NCI-H1092 (cell line): ENCODE measurements around the gene POLR2J.
"Not testable (repeated sequence)": the region's sequence is repeated elsewhere in the genome, so short reads cannot be mapped to it uniquely, and the experiment has no call there.

Experiments used
- DNase-seq: peaks from one replicate; lab custom pipeline; 2025; lab: John Stamatoyannopoulos, UW

The POLR2J gene

DNA sequence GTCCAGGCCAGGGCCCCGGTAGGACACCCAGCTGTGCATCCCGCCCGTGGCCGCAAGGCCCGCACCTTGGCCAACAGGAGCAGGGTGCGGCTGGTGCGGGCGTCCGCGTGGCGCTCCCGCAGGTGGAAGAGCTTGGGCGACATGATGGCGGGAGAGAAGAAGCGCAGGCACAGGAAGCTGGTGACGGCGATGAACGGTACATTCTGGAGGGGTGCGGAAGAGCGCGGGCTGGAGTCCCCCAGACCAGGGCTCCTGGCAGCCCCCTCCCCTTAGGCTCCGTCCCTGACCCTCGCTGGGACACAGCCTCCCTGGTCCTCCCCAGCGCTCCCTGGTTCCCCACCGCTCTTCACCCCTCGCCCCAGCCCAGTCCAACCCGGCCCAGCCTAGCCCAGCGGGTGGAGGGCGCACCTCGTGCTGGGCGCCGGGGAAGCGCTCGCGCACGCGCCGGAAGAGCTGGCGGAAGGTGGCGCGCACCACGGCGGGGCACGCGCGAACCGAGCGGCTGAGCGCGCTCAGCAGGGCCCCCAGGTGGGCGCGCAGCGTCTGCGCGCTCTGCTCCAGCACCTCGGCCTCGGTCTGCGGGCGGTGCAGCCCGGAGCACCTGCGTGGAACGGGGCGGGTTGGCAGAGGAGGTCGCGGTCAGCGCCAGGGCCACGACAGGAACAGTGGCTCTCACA, 15.9 kb upstream of the POLR2J start:
- not testable (repeated sequence) for DNase-seq

- DNase-seq = not testable (repeated sequence)
Observed at GRCh38 chr7:102494026-102494425, 15.3 kb upstream of the POLR2J start.

- DNase-seq = not testable (repeated sequence)
Observed at GRCh38 chr7:102493220-102493935, 14.7 kb upstream of the POLR2J start.

GRCh38 chr7:102490529-102491075, 11.9 kb upstream of the POLR2J start:
- DNase-seq = not testable (repeated sequence)

- DNase-seq = not testable (repeated sequence)
Observed at GRCh38 chr7:102484317-102484716, 5.6 kb upstream of the POLR2J start.

DNA sequence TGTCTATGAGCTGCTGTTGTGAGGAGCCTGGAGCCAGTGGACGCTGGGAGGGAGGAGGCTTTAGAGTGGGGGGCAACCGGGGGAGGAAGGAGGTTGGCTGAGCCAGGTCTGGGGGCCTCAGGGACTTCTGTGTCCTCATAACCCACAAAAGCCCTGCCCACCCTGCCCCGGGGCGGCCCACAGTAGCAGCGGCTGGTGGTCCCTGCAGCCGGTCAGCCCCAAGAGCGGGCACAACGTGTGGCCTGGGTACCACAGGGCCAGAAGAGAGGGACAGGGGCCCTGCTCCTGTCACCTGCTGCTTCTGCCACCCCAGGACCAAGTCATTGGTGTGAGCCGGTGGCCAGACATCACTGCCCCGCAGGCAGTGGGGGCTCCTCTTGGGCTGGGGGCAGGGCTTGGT, 3.2 kb upstream of the POLR2J start:
- not testable (repeated sequence) for DNase-seq

DNA sequence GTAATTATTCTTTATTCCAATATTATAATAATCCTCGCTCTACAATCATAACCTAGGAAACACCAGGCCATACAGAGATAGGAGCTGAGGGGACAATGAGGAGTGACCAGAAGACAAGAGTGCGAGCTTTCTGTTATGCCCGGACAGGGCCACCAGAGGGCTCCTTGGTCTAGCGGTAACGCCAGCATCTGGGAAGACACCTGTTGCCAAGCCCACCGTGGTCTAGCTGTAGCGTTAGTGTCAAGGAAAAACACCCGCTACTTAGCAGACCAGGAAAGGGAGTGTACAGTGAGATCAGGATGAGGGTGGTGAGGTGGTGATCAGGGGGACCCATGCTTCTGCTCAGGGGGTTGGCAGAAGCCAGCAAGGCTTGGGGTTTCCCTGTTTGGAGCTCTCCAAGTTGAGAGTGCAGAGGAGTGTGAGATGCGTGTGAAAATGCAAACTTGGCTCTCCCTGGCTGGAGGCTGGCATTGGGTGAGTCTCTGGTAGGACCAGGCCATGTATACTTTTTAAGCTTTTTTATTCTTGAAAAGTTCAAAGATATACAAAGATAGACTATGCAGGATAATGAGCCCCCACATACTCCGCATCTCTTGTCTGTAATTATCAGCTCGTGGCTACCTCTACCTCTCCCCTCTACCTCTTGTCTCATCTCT, 1.4 kb upstream of the POLR2J start:
- DNase-seq = not testable (repeated sequence)

GRCh38 chr7:102479209-102479584, 475 bp upstream of the POLR2J start:
- not testable (repeated sequence) for DNase-seq

- DNase-seq = not testable (repeated sequence)
Observed at GRCh38 chr7:102474736-102475435, 3.8 kb downstream of the POLR2J start.

DNA sequence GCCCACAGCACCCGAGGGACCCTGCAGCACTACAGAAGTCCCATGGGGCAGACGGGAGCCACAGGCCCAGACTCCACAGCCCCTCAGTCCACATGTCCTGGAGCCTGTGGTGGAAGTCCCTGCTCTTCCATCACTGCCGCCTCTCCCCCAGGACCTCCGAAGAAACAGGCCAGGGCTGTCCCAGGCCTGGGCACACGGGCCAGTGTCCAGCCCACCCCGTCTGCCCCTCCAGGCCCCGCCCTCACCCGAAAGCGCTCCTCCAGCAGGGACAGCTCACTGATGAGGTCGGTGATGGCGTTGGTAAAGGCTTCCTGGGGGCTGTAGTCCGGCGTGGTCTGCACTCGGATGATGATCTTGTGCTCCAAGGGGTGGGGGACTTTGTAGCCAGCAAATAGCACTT, 4.6 kb downstream of the POLR2J start:
- not testable (repeated sequence) for DNase-seq

DNA sequence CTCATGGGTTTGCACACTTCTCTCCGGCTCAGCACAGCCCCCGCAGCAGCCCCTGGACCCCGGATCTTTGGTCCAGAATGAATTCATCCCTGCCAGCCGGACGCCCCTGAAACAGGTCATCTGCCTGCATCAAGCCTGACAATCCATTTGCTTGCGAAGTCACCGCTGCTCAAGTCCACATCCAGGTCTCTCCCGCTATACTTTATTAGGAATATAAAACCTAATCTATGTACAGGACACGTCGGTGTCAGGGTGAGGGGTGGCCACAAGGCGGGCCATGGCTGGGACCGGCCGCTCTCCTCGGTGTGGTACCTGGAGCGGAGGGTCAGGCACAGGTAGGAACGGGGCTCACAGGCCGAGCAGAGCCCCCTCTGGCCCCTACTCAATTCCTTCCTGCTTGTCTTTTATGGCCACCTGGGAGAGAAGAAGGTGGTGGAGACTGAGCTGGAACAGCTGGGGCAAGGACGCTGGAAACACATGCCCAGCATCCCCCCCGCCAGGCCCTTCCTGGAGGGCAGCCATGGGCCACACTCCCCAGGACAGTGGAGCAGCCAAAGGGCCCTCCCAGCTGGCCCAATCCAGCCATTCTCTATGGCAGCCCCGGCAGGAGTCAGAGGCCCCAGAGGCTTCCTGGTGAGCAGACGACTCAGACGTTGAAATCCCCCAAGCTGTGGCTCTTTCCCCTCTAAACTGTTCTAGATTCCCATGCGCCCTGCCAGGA, 5.3 kb downstream of the POLR2J start:
- no peak for DNase-seq

GRCh38 chr7:102472126-102473041, 6.3 kb downstream of the POLR2J start:
- no peak for DNase-seq

- no peak for DNase-seq
Observed at GRCh38 chr7:102471791-102472125, 7.0 kb downstream of the POLR2J start.

DNA sequence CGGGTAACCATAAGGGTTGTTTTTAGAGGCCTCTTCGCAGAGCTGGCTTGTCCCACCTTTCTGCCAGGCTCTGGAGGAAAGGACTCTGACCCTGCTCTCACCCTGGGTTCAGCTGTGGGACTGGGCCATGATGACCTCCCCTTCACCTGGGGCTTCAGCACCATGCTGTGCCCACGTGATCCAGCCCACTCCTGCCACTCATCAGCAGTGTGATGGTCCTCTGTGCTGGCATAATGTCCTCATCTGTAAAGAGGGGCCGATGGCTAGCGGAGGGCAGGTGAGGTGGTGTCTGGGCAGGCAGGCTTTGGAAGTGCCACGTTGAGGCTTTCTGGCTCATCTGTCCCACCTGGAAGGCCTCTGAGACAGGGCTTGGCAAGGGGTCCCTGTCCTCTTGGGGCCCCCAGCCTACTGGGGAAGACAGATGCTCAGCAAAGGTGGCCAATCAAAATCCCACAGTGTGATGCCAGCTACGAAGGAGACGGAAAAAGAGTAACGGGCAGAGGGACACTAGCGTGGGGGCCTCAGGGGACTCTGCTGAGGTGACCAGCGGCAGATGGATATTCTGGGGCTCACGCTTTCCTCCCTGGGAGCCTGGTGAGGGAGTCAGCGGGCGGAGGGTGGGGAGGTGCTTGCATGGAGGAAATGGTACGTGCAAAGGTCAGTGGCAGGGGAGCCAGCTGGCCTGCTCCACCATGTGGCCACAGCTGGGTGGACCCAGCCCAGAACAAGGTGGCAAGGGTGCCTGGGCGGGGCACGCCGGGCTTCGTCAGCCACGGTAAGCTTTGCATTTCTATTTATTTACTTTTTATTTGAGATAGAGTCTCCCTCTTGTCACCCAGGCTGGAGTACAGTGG, 8.5 kb downstream of the POLR2J start:
- DNase-seq = no peak

DNA sequence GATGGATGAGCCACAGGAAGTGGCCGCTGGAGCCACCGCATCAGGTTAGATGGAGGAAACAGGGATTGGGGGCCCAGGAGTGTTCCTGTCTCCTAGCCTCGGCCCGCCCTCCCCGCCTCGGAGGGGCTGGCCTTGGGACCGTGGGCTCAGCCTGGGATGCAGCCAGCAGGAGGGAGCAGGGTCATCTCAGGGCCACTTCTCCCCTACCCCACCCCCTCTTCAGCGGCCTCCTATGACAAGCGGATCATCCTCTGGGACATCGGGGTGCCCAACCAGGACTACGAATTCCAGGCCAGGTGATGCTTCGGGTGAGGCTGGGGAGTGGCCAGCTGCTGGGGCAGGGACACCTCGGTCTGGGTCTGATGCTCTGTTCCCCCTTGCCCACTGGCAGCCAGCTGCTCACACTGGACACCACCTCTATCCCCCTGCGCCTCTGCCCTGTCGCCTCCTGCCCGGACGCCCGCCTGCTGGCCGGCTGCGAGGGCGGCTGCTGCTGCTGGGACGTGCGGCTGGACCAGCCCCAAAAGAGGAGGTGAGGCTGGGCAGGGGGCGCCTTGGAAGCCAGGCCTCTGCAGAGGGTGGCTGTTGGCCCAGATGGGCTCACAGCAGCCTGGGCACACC, 9.3 kb downstream of the POLR2J start:
- DNase-seq = no peak

DNA sequence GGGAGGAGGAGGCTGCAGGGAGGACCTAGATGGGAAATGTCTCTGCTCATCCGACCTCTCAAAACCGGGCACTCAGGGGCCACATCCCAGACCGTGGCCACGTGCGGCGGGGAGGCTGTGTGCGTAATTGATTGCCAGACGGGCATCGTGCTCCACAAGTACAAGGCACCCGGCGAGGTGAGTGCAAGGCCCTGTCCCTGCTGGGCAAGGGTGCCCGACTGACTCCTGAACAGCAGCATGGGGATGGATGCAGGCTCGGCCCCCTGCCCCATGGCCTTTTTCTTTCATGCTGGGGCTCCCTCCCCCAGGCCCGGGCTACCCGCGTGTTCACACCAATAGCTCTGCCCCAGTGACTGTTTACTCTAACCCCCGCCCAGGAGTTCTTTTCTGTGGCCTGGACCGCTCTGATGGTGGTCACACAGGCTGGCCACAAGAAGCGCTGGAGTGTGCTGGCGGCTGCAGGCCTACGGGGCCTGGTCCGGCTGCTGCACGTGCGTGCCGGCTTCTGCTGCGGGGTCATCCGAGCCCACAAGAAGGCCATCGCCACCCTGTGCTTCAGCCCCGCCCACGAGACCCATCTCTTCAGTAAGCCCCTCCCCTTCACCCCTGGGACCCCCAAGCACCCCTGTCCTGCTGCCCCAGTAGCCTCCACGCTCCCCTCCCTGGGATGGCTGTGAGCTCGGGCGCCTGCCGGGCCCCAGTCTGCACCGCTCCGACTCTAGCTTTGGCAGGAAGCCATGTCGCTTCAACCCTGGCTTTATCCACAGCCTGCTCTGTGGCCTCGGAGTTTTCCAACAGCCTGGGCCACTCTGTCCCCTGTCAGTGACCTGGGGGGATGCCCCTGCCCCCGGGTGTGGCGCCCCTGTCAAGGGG, 10.0 kb downstream of the POLR2J start:
- DNase-seq = no peak

- DNase-seq = no peak
Observed at GRCh38 chr7:102467581-102468477, 10.9 kb downstream of the POLR2J start.
